GM21390 (cell line): ENCODE results near the gene ZNF354C.

Source experiments
- ATAC-seq: cut with Tn5 transposase; IDR thresholded peaks from one replicate; pipeline ENCODE4 v1.9.1; 2021; ENCODE audit not compliant: unreplicated experiment

ZNF354C gene

GRCh38 chr5:179113945-179114641 is 53.9 kb downstream of the ZNF354C start:
- no peak for ATAC-seq

GRCh38 chr5:179114756-179115155 is 54.6 kb downstream of the ZNF354C start:
- no peak for ATAC-seq

- no peak for ATAC-seq
These were observed 55.1 kb downstream of the ZNF354C start for GRCh38 chr5:179115307-179115706.

DNA sequence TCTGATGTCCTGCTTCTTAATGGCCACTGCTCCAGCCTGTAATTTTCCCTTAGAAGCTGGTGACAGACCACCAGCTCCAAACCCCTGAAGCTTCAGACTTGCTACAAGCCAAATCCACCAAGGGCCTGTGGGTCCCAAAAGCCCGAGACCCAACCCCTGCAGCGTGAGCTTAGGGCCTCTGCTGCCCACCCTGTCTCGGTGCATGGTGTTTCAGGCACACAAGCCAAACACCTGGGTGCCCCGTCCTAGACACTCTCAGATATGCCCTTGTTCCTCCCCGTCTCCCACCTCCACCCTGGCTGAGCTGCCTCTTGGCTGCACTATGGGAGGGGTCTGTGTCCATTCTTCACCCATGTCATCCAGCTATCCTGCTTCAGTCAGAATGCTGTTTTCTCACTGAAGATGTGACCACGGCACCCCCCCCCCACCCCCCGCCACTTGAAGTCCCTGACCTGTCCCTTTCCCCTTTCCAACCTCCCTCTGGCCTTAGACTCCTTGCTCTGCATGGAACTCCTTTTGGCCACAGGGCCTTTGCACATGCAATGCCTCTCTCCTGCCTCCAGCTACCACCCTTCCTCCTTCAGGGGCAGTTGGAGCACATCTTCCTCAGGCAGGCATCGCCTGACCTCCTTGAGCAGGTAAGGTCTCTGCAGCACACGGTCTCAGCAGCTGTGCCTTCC is 55.8 kb downstream of the ZNF354C start:
- ATAC-seq = no peak

DNA sequence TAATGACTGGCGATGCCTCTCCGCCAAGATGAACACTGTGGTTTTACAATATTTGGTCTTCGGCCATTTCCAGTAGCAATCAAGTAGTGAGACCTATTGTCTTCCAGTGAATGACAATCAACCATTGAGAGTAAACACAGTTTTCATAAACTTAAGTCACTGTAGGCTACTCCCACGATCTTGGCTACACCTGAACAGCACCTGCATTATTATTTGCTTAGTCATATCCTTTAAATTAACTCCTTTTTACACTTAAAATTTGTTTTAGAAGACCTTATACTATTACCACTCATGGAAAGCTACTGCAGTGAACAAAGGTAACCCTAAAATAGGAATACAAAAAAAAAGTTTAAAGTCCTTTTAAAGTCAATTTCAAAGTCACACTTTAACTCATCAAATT is 58.2 kb downstream of the ZNF354C start:
- no peak for ATAC-seq

- no peak for ATAC-seq
These were observed 58.7 kb downstream of the ZNF354C start for GRCh38 chr5:179118756-179119414.

GRCh38 chr5:179119415-179120170 is 59.4 kb downstream of the ZNF354C start:
- no peak for ATAC-seq

DNA sequence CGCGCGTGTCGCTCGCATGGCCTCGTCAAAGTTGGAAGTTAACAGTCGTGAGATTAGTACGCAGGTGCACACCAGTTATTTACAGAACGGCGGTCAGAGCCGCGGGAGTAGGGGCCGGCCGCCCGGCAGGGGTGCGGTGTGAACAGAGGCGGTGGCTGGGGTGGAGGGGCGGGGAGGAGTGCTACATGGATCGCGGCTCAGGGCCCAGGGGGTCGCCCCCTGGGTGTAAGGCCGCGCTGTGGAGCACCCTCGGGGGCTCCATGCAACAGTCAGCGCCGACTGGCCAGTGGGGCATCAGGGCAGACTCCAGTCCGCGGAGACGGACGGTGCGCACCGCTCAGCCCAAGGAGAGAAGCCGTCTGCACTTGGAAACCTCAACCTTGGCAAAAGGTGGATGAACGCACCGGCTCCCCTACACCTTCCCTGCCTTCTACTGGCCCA is 60.3 kb downstream of the ZNF354C start:
- no peak for ATAC-seq

DNA sequence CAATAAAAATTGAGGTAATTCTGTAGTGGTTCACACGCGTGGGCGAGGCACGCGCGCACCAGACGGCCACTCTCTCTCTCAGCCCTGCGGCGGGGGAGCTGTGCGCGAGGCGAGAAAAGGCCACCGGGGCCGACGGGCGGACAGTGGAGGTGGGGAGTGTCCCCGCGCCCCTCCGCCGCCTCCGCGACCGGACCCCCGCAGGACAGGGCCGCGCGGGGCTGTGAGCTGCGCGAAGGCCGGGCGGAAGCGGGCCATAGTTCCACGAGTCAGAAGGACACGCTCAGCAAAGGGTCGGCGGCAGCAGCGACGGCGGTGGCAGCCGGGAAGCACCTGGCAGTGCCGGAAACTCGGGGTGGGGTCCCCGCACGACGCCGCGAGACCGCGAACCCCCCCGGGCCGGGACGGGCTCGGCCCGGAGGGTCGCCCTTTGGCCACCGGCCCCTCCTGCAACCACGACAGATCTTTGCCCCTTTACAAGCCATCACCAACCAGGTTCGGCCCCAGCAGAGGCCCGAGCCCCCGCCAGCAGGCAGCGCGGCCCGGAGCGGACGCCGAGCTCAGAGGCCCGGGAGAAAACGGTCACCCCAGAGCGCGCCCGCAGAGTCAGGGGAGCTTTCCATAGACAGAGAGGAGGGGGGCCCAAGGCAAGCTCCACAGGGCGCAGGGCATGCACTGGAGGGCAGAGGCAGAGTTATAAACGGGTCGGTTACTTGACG is 60.9 kb downstream of the ZNF354C start:
- ATAC-seq = no peak

DNA sequence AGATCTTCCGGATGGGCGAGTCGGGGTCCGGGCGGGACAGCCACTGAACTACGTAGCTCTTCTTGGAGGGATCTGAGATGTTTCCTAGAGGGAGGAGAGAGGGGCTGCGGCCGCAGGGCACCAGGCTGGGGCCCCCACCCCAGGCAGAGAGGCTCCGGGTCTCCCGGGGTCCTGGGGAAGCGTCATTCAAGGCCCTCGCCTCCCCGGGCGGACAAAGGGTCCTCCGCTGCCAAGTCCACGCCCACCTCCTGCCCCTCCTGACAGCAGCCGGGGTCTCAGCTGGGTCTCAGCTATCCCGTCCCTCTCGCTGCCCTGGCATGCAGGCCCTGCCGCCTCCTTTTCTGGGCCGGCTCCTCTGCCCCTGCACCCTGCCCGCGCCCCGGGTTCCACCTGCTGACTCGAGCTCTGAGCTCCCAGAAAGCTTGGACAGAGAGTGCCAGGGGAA is 61.5 kb downstream of the ZNF354C start:
- ATAC-seq = no peak

DNA sequence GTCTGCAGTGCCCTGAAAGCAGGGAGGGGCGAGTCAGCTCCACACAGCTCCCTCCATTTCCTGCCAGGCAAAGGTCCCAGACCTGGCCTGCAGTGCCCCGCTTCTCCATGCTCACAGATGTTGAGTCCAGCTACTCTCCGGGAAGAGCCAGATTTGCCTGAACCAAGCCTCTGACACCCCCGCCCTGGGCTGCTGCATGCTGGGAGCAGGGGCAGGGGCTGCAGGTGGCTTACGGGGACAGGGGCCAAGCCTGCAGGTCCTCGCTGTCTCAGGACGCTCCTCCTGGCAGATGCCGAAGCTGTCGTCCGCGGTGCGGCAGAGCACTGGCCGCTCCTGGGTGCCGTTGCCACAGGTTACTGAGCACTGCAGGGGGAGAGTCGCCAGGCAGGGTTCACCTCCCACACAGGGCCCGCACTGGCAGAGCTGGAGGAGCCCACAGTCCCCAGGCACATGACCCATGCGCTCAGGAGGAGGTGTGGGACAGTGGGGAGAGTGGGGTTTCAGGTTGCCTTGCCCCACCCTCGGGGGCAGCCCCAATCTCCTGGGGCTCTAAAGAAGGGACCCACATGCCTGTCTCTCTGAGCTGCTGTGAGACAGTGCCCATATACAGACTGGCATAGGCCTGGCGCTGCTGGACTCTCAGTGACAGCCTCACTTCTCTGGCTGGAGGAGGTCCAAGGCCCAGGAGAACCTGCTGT is 62.4 kb downstream of the ZNF354C start:
- no peak for ATAC-seq

GRCh38 chr5:179123109-179123426 is 62.9 kb downstream of the ZNF354C start:
- ATAC-seq = no peak

DNA sequence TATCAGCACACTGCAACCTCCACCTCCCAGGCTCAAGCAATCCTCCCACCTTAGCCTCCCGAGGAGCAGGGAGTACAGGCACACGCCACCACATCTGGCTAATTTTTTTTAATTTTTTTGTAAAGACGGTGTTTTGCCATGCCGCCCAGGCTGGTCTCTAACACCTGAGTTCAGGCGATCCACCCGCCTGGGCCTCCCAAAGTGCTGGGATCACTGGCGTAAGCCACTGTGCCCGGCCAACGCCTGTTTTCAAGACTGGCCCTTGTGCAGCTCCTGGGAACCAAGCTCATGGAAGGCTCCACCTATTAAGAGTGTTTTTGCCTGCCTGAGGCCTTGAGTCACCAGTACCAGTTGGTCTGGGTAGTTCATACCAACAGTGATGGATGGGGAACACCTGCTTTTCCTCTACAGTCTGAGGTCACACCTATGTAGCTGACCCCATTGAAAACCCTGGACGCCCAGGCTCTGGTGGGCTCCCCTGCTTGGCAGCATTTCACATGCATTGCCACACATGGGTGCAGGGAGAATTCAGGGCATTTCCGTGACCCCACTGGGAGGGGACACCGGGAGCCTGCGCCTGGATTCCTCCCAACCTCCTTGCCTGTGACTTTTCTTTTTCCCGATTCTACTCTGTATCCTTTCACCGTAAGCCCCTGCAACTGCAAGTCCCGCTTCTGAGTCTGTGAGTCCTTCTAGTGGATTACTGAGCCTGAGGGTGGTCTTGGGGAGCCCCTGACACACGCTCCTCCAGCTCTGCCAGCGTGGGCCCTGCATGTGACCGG is 63.5 kb downstream of the ZNF354C start:
- ATAC-seq = no peak

DNA sequence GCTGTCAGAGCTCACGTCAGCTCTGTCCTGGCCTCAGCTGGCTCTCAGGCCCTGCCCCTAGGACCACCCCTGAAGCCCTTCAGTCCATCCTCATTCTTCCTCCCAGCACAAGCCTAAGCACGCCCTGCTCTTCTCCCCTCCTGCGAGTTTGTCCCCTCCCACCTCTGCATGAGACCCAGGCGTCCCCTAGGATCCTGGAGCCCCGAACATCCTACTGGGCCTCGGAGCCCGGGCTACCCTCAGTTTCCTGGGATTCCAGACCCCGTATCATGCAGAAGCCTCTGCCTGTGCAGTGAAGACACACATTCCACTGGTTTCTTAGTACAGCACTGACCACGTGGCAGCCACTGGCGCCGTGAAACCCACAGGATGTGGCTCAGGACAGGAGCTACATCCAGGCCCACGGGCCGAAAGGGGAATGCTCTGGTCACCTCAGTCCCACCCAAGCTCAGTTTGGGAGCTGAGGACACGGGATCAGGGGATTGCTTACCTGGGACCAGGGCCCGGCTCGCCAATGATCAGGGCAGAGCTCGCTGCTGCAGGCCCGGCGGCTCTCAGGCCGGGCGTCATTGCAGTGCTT is 64.2 kb downstream of the ZNF354C start:
- ATAC-seq = no peak

DNA sequence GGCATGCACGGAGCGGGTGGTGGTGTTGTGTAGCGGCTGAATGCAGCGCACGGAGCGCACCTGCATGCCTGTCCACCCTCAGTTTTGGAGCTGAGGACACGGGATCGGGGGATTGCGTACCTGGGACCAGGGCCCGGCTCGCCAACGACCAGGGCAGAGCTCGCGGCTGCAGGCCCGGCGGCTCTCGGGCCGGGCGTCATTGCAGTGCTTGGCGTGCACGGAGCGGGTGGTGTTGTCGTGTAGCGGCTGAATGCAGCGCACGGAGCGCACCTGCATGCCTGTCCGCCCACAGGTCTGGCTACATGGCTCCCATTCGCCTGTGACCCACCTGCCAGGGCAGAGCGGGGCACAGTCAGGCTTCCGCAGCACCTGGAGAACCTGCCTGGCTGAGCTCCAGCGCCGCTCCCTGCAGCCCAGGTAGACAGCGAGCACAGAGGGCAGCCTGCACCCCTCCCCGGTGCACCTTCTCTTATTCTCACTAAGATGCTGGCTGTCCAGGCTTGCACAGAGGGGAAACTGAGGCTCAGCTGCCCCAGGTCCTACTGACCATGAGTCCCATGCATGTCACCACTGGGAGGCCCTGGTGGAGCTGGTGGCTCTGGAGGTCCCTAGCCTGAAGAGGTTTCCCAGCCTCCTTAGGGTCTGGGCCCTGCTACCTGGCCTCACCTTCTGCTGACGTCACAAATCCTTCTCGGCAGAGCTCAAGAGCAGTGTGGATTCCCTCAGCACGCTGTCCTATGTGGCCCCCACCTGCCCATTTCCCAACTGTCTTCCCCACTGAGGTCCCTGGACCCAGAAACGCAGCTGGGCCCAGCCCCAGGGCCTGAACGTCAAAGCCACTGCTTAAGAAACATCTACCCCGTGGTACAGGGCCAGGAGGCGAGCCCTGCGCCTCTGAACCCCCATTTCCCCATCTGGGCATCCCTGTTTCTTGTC is 64.9 kb downstream of the ZNF354C start:
- ATAC-seq = no peak

DNA sequence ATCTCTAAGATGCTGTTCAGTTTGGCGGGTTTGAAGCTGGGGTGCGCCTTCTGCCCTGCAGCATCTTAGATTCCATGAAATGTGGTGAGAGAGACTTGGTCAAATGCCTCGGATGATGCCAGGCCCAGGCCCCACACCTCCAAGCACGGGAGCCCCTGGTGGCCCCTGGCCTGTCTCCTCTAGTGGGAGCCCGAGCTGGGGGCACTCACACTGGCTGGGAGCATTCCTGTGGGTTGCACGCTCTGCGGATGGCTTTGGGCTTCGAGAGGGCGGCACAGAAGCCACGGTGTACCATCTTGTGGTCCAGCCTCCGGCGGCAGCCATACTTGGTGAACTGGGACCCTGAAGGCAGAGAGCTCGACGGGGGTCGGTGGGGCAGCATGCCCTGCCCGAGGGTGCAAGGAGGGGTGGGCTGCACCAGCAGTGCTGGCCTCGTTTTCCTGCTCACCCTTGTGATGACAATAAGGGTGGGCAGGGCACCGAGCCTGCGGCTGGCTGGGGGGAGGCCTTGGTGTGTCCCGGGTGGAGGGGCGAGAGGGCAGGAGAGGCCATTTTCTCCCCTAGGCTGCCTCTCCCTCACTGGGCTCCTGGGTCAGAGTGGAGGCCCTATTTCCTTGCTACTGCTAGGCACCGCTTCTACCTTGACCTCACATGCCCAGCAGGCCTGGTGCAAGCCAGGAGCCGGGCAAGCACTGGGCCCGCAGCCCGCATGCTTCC is 65.8 kb downstream of the ZNF354C start:
- no peak for ATAC-seq

DNA sequence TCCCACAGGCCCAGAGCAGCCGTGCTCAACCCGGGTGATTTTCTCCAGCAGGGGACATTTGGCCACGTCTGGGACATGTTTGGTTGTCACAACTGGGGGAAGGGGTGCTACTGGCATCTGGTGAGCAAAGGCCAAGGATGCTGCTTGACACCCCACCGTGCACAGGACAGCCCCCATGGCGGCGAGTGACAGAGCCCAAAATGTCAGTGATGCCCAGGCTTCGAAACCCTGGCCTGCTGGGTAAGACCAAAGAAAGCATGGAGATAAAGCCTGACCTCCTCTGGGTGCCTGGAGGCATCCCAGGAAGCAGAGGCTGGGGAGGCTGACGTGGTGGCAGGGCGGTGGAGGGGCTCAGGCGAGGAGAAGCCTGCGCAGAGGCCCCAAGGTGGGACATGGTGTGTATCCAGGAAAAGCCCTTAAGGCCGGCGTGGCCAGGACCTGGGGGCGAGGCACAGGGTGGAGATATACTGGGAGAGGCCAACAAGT is 66.4 kb downstream of the ZNF354C start:
- ATAC-seq = no peak
